Esophagus squamous epithelium (tissue), 4 donors: ENCODE results near the gene TBC1D17.

ENCODE experiments used
- POLR2A ChIP-seq, 4 donors: fragments of 450-650 bp; IDR thresholded peaks; one replicate each; pipeline ENCODE4 v1.6.1; 2017; ENCODE audit warnings: antibody characterized with exemption in 4 of 4, mild to moderate bottlenecking in 4 of 4, moderate library complexity in 3 of 4
- TF ChIP-seq, protein P1 (sequence below), 6 experiments: fragments of 450-650 bp in 4 of 6; fragments of 200-600 bp in 2 of 6; sonication (generic) in 2 of 6; IDR thresholded peaks; one replicate each; pipeline ENCODE4 v1.5.1; 2016 to 2019; ENCODE audit warnings: antibody characterized with exemption in 6 of 6, mild to moderate bottlenecking in 4 of 6, moderate library complexity in 4 of 6

DNA sequence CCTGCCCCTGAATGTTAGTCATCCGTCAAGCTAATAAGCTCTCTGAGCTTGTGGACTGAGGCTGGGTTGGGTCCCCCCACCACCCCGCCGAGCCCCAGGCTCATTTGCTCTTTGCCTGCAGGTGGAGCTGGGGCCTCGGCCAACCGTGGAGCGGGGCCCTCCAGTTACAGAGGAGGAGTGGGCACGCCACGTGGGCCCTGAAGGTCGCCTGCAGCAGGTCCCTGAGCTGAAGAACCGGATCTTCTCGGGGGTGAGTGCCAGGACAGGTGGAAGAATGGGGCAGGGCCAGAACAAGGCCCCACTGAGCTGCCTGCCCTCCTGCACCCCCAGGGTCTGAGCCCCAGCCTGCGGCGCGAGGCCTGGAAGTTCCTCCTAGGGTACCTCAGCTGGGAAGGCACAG is 5.1 kb downstream of the TBC1D17 start:
- TF ChIP-seq, protein P1, sequence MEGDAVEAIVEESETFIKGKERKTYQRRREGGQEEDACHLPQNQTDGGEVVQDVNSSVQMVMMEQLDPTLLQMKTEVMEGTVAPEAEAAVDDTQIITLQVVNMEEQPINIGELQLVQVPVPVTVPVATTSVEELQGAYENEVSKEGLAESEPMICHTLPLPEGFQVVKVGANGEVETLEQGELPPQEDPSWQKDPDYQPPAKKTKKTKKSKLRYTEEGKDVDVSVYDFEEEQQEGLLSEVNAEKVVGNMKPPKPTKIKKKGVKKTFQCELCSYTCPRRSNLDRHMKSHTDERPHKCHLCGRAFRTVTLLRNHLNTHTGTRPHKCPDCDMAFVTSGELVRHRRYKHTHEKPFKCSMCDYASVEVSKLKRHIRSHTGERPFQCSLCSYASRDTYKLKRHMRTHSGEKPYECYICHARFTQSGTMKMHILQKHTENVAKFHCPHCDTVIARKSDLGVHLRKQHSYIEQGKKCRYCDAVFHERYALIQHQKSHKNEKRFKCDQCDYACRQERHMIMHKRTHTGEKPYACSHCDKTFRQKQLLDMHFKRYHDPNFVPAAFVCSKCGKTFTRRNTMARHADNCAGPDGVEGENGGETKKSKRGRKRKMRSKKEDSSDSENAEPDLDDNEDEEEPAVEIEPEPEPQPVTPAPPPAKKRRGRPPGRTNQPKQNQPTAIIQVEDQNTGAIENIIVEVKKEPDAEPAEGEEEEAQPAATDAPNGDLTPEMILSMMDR (IDR thresholded peaks at IDR 0.05), result no peak
- TF ChIP-seq POLR2A (IDR thresholded peaks at IDR 0.05), result no peak
